ENCODE measurements around the gene IFT81. TPM values are rescaled to one million over a fixed set of nuclear protein-coding genes. Genes with fewer than 3 reads are reported as not detected.

IFT81 gene
- total and polyA plus RNA-seq, 2 experiments from 2014 or later, result 12.6 to 13.7 TPM

GRCh38 chr12:110174373-110174996 lies 50.3 kb downstream of the IFT81 start:
- TF ChIP-seq EZH2phosphoT487 (IDR thresholded peaks at IDR 0.05; ENCODE audit: low read depth, severe bottlenecking, unreplicated experiment) (no peak), EZH2 (IDR thresholded peaks at IDR 0.05; ENCODE audit: borderline replicate concordance) (no peak), CTCF (IDR thresholded peaks at IDR 0.05; ENCODE audit: poor library complexity) (no peak)
- no peak overlapping the region for H3K4me2 ChIP-seq
- H4K20me1 ChIP-seq (ENCODE audit: insufficient read depth, poor library complexity, severe bottlenecking), result no peaks in the 10 kb centered on the region
- H3K9me3 ChIP-seq (ENCODE audit: low read depth), result no peaks in the 10 kb centered on the region
- no peaks in the 10 kb centered on the region for H3K36me3 ChIP-seq (replicated peaks; ENCODE audit: insufficient read depth, low read depth)
- no peak overlapping the region for H3K27ac ChIP-seq
- no peaks in the 10 kb centered on the region for H3K9me2 ChIP-seq (replicated peaks; ENCODE audit: insufficient read depth)
- peaks cover 12% of the 10 kb centered on the region for H3K4me1 ChIP-seq (ENCODE audit: insufficient read depth)
- H3K27me3 ChIP-seq, result no peaks in the 10 kb centered on the region
- no peak overlapping the region for H2AFZ ChIP-seq
- no peak for DNase-seq (ENCODE audit: low spot score)
- no peak overlapping the region for H3K4me3 ChIP-seq
- H3K79me2 ChIP-seq, result no peaks in the 10 kb centered on the region
- 79% methylated on average over 6 of the region's 6 CpGs for WGBS (ENCODE audit: low lambda C conversion rate, missing lambda C conversion rate)

- WGBS (ENCODE audit: low lambda C conversion rate, missing lambda C conversion rate), result 90% methylated on average over 4 of the region's 4 CpGs
Measured at GRCh38 chr12:110175201-110175600, 51.0 kb downstream of the IFT81 start.

GRCh38 chr12:110176745-110177144 lies 52.6 kb downstream of the IFT81 start:
- Histone ChIP-seq H3K79me2 (no peaks in the 10 kb centered on the region), H3K27ac (peak overlapping the region; percentile 18), H3K4me2 (peak overlapping the region; percentile 8), H4K20me1 (ENCODE audit: insufficient read depth, poor library complexity, severe bottlenecking) (no peaks in the 10 kb centered on the region), H3K4me1 (ENCODE audit: insufficient read depth) (peaks cover 12% of the 10 kb centered on the region), H3K9me3 (ENCODE audit: low read depth) (no peaks in the 10 kb centered on the region), H3K9me2 (replicated peaks; ENCODE audit: insufficient read depth) (no peaks in the 10 kb centered on the region), H3K27me3 (no peaks in the 10 kb centered on the region), H3K36me3 (replicated peaks; ENCODE audit: insufficient read depth, low read depth) (no peaks in the 10 kb centered on the region), H3K4me3 (no peak overlapping the region), H2AFZ (no peak overlapping the region)
- peak; percentile 12 for DNase-seq (ENCODE audit: low spot score)
- no peak for TF ChIP-seq EZH2phosphoT487 (IDR thresholded peaks at IDR 0.05; ENCODE audit: low read depth, severe bottlenecking, unreplicated experiment)
- TF ChIP-seq EZH2 (IDR thresholded peaks at IDR 0.05; ENCODE audit: borderline replicate concordance), result no peak
- TF ChIP-seq CTCF (IDR thresholded peaks at IDR 0.05; ENCODE audit: poor library complexity), result no peak
- WGBS (ENCODE audit: low lambda C conversion rate, missing lambda C conversion rate), result 89% methylated on average over 1 of the region's 1 CpG

More at GRCh38 chr12:110175201-110175600, 51.0 kb downstream of the IFT81 start:
- no peaks in the 10 kb centered on the region for H4K20me1 ChIP-seq (ENCODE audit: insufficient read depth, poor library complexity, severe bottlenecking)
- H2AFZ ChIP-seq, result no peak overlapping the region
- no peak for DNase-seq (ENCODE audit: low spot score)
- no peaks in the 10 kb centered on the region for H3K27me3 ChIP-seq
- H3K4me1 ChIP-seq (ENCODE audit: insufficient read depth), result peaks cover 12% of the 10 kb centered on the region
- H3K36me3 ChIP-seq (replicated peaks; ENCODE audit: insufficient read depth, low read depth), result no peaks in the 10 kb centered on the region
- no peaks in the 10 kb centered on the region for H3K79me2 ChIP-seq
- H3K9me3 ChIP-seq (ENCODE audit: low read depth), result no peaks in the 10 kb centered on the region
- no peak for TF ChIP-seq EZH2 (IDR thresholded peaks at IDR 0.05; ENCODE audit: borderline replicate concordance)
- no peak for TF ChIP-seq CTCF (IDR thresholded peaks at IDR 0.05; ENCODE audit: poor library complexity)
- TF ChIP-seq EZH2phosphoT487 (IDR thresholded peaks at IDR 0.05; ENCODE audit: low read depth, severe bottlenecking, unreplicated experiment), result no peak
- H3K27ac ChIP-seq, result no peak overlapping the region
- H3K4me2 ChIP-seq, result no peak overlapping the region
- H3K4me3 ChIP-seq, result no peak overlapping the region
- H3K9me2 ChIP-seq (replicated peaks; ENCODE audit: insufficient read depth), result no peaks in the 10 kb centered on the region
